NCI-H2081 treated with DMSO at 0.1 percent for 48 hours (cell line): ENCODE results near the gene PC.

Experiments used
- DNase-seq: peaks from one replicate; lab custom pipeline; 2025; lab: John Stamatoyannopoulos, UW

Gene PC

DNA sequence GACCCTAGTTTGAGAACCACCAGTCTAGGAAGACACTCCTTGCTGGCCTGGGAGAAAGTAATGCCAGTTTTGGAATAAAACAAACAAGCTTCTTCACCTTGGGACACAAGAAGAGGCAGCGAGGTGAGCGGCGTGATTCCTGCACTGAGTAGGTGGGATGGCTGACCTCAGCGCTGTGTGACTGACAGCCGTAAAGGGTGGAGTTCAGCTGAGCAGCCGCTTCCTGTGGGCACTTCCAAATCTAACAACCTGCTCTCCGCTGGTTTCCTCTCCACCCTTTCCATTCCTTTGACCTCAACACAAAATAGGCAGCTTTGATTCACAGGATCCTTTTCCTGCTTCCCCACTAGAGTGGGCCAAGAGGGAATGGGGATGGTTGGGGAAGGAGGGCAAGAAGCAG, 45.8 kb downstream of the PC start:
- DNase-seq: no peak

DNA sequence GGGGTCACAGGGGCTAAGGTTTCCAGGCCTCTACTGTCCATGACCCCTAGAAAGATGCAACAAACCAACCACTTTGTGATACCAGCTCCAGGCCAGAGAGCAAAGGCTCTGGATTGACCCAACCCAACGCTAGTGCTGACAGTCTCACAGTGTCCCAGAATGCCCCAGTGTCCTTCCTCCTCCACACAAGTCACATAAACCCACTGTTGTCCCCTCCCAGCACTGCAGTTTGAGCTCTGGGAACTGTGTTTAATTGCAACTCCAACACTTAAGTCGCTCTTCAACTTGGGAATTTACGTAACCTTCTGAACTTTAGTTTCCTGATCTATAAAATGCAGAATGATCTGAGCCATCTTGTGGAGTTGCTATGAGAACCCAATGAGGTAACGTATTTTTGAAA, 47.5 kb downstream of the PC start:
- no peak for DNase-seq

DNA sequence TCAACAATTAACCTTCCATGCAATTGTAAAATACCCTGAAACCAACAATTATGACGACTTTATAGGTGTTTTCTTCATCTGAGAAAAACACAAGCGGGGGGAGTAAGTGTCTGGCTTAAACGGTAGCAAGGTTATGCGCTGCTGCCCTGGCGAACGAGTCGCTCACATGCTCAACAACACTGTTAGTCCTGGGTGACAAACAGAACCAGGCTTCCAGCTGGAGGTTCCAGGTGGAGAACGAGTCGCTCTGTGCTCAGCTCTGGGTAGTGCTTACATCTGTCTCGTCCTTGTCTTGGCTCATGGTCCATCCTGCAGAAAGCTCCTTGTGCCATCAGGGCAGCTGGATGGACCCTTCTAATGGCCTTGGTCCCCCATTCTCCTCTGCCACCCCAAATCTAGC, 48.2 kb downstream of the PC start:
- no peak for DNase-seq

DNA sequence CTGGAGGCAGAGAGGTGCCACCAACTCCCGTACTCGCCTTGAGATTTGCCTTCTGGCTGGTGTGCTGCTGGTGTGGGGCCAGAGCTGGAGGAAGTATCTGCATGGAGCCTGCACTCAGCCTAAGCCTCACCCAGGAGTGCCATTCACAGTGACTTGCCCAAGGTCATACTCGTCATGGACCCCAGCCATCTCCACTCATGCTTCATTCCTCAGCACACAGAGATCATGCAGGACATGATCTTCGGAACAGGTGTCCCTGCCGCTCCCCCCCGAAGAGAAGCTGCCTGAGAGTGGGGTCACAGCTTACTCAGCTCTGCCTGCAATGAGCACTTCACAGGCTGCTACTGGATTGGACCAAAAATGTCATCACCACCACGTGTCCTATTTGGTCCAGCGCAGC, 49.0 kb downstream of the PC start:
- no peak for DNase-seq

DNA sequence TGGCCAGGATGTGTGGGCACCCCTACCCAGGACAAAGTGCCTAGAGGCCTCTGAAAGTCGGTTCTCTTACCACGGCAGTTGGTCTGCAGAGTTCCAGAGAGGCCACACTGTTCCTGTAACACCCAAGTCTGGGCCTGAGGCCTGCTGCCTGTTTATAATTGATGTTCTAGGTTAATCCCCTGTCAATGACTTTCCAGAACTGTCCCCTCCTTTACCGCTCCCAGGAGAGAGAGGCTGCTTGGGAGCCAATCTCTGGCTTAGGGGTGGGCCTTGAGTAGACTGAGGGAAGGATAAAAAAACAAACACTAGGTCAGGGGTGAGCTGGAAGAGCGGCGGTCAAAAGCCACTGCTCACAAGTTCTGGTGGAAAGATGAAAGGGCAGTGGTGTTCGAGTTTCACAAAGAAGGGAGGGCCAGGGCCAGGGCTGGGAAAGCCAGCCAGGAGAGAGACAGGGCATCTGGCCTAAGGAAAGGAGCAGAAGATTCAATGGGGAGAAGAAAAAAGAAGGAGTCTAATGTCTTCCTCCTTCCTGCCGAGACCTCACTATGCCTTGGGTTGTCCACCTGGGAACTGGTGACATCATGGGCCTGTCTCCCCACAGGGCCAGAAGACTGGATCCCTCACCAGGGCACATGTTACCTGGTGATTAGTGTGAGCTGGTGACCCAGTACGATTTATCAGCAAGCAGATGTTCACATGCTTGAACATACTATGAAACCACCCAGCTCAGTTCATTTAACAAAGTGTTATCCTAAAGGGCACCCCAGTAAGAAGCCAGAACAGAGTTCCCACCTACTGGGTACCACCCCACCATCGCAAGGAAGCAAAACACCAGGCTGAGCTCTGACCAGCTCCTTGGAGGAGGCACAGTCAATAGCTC, 50.2 kb downstream of the PC start:
- DNase-seq: no peak

DNA sequence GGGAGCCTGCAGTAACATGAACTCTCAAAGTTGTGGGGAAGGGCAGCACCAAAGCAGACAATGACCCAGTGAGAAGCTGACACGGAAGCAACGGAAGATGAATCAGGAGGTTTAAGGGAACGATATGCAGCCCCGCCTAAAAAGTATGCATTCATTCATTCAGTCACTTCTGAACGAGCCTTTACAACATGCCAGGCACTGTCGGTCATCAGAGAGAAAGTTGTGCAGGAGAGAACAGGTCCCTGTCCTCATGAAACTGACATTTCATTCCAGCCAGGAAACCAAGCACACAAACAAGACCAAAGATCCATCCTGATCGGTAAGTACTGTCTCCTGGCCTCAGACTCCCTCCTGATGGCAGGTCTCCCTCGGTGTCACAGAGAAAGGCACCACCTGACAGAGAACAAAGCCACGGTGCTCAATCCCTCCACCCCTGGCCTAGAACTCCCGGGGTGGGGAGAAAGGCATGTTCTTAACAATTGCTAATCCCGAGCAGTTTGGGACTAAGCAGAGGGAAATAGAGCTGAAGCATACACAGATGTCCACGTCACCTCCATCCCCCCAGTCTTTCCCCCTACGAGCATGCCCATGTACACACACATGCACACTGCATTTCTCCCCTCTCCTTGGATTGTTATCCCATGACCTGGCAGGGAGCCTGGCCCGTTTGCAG, 52.0 kb downstream of the PC start:
- DNase-seq: no peak

DNA sequence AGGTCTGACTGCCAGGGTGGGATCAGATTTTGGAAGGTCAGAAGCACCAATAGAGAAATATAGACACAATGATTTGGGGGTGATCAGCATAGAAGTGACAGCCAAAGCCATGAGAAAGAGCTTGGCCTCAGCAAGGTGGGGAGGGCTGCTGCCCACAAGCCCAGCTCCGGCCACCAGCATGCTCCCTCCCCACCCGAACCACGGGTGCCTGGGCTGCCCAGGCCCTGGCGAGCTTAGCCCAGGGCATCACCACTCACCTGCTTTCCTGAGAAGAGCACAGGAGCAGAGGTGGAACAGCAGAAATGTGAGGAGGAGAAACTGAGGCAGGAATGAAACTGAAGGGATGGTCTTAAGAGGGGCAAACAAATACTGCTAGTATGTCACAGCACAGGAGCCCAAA, 52.6 kb downstream of the PC start:
- DNase-seq: no peak

DNA sequence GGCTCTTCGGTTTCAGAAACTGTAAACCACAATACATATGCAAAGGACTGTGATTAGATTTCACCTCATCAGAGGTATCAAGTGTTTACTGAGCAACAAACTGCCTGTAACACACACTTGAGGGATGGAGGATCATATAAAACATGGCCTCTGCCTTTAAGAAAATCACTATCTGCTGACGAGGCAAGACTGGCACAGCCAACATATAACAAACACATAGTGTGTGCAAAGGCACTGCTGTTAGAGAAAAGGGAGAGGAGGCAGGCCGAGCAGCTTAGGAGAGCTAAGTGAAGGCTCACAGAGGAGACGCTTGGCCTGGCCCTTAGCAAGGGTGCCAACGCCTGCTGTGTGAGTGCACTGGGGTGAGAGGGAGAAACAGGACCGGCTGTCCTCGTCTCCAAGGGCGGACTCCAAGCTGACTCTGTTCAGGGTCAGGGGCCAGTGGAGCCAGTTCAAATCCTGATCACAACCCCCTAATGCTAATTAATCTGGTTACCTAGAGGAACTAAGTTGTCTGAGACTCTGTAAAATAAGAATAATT, 53.1 kb downstream of the PC start:
- DNase-seq: no peak

DNA sequence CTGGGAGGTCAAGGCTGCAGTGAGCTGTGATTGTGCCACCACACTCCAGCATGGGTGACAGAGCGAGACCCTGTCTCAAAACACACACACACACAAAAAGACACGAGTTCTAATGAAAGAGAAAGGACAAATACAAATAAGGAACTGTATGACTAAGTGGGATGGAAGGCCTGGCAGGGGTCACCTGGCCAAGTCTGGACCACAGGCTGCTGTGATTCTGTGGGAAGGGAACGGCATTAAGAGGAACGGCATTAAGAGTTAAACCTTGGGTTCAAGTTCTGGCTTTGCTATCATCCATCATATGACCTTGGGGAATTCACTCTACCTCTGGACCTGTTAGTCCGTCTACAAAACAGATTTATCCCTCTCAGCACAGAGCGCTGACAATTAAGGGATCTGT, 53.6 kb downstream of the PC start:
- no peak for DNase-seq

DNA sequence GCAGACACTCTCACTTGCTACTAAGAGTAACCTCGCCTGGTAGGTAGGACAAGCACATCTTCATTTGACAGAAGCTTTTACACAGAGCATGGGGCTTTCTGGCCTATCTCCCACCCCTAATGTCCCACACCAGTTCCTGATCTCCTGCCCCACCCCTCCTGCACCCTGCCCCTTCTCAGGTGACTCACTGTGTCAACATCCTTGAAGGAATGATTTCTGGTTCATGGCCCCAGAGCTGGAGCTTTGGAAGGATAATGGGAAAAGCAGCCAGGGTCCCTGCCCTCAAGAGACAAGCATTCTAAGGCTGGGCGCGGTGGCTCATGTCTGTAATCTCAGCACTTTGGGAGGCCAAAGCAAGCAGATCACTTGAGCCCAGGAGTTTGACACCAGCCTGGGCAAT, 54.1 kb downstream of the PC start:
- DNase-seq: no peak

DNA sequence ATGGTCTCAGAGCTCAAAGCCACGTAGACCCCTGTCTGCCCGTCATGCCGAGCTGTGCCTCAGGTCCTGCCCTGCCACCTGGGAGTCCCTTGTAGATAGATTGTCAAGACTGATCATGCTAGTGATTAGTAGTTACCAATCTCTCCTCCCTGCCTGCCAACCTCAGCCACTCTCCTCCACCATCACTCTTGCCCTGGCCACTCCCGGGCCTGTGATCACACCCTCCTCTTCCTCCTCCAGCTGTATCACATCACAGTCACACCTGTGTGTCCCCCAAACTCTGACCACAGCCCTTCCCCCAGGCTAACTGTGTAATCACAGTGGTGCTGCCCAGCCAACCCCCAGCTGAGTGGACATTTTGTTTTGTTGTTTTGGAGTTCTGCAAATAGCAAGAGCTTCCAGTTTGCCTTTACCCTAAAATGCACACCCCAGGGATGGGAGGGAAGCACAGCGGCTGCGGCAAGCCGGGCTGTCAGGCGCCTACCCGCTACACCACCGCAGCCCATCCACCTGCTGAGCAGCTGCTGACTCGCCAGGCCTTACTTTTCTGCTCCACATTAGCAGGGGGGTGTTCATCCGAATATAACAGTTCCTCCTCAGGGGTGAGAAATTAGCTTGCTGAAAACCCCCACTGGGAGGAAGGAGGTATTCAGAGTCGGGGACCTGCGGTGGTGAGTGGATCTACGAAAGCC, 55.6 kb downstream of the PC start:
- DNase-seq: no peak

DNA sequence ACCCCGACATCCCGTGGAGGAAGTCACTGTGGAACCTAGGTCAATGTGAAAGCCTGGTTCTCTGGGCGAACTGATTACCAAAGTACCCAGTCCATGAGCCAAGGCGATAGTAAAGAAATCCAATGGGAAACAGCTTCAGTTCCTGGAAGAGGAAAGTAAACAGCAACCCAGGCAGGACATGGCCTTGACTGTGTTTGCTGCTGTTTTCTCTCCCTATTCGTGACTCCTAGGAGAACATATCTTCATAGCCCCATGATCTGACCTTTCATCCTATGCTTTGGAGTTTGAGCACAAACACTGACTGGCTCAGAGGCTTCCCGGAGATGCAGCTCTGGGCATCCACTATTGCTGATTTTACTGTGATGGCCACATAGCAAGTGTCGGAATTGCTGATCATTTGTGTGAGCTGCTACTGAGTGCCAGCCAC, 56.2 kb downstream of the PC start:
- no peak for DNase-seq

DNA sequence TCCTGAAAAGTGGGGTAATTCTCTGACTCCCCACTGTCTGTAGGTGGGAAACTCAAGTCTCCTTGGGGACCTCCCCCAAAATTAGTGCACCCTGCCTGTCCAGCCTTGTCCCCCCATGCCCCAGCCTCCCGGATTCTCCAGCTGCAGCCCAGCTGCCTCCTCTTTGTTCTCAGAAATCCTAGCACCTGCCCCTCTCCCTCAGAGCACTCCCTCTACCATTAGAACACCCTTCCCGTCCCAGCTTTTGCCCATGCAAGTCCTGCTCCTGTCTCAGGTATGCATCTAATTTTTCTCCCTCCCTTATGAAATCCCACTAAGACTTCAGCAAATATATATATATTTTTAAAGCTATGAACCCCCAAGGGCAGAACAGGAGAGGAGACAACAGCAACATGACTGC, 64.0 kb downstream of the PC start:
- no peak for DNase-seq

DNA sequence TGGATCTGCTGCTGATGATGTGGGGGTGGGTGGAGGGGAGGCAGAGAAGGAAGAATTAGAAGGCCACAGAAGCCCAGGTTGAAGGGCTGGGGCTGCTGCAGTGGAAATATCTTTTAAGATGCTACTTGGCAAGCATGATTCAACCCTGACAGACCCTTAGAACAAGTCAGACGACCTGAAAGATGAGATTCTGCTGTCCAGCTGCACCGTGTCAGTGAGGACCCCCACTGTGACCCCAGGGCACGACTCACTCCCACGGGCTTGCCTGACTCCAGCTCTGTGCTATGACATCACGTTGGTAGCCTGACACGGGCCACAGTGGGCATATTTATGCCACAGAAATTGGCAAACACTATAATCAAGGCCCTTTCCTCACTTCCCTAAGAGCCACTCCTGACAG, 65.3 kb downstream of the PC start:
- no peak for DNase-seq

DNA sequence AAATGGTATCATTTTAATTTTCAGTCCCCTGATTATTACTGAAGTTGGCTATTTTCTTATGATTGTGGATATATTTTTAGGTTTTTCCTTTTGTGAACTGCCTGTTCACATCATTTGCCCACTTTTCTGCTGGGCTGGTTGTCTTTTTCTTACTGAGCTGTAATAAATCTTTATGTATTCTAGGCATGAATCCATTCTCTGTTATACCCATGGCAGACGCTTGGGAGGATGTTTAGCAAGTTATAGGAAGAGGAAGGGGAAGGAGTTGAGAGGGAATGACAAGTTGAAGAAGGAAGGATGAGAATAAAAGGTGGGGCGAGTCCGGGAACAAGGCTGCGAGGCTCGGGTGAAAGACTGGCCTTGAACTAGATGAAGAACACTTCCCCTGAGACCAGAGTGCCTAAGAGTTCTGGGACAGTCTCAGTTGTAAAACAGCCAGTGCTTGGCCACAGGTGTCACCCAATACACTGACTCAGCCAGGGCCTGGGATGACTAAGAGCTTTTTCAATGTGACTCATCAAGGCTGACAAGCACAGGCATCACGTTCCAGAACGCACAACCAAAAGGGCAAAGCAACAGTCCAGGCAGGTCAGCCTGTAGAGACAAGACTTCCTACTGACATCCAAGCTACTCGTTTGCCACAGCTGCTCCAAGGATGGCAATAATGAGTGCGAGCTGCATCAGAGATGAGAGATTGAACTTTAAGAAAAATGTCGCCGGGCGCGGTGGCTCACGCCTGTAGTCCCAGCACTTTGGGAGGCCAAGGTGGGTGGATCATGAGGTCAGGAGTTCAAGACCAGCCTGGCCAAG, 66.1 kb downstream of the PC start:
- no peak for DNase-seq

DNA sequence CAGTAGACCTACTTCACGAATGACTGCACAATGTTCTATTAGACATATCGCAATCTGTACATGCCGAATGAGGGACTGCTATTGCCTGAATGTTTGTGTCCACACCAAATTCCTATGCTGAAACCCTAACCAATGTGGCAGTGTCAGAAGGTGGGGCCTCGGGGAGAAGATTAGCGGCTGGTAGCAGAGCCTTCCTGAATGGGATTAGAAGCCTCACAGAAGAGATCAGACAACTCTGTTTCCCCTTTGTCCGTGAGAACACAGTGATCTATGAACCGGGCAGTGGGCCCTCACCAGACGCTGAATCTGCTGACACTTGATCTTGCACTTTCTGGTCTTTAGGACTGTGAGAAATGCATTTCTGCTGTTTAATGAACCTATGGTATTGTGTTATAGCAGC, 68.2 kb downstream of the PC start:
- DNase-seq: no peak

DNA sequence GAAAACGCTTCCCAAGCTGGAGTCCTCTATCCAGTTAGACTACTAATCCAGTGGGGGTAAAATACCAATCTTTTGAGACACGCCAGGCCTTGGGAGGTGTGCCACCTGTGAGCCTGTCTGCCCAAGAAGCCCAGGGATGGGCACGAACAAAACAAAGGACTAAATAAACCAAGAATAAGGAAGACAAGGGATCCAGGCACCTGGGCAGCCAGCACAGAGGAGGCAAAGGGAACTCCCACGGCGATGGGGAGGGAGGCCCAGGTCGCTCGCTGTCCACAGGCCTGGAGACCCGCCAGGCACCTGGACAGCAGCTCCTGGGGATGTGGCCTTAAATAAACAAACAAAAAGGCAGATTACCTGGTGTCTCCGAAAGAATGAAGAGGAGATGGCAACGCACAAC, 69.9 kb downstream of the PC start:
- no peak for DNase-seq

DNA sequence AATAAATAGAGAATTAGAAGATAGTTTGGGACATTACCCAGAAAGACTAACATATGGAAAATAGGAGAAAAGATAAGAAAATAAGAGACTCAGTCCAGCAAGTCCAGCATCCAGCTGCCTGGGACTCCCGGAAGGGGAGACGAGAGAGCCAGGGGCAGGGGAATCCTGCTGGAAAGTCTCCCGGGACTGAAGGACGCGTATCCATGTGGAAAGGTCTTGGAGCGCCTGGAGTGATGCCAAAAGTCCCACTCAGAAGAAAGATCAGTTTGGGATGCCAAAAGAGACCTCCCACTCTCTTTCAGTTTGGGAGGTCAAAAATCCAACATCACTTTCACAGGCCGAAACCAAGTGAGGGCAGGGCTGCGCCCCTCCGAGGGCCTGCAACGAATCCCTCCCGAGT, 70.7 kb downstream of the PC start:
- no peak for DNase-seq

DNA sequence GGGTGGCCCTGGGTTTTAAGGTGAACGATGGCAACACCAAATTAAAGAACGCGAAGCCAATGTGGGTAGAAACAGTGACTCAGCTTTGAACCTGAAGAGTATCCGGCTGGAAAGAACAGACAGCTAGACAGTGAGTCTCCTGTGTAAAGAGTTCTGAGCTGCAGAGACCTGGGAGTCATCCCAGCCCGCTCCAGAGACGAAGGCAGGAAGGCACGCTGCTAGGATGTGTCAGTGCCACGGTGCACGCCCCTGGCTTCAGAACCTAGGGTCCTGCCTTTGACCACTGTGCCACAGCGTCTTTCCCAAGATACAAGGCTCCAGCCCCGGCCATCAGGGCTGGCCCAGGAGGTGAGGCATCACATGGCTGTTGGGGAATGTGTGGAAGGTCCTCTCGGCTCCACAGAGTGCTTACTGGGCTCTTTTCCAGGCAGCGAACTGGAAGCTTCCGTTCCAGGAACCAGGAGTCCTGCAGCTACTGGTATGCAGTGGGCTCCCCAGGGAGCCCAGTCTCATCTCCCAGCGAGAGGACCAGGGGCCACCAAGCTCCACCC, 71.4 kb downstream of the PC start:
- DNase-seq: no peak

DNA sequence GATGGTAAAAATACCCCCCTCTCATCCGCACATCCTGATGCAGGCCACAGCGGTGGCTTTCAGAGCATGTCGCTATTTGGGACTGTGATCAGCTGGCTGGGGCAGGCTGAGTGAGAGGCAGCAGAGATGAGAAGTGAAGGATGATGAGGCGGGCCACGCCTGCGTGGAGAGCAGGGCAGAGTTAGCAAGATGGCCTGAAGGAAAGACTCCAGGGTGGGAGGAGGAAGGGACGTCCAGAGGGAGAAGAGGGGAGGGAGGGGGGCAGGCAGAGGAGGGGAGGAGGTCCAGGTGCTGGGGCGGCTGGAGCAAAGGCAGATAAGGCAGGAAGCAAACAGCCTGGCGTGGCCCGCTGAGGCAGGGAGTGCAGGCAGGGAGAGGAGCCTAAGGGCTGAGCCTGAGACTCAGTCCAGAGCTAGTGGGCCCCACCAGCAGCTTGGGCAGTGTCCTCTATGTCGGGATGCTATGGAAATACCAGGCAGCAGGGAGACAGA, 72.2 kb downstream of the PC start:
- no peak for DNase-seq

DNA sequence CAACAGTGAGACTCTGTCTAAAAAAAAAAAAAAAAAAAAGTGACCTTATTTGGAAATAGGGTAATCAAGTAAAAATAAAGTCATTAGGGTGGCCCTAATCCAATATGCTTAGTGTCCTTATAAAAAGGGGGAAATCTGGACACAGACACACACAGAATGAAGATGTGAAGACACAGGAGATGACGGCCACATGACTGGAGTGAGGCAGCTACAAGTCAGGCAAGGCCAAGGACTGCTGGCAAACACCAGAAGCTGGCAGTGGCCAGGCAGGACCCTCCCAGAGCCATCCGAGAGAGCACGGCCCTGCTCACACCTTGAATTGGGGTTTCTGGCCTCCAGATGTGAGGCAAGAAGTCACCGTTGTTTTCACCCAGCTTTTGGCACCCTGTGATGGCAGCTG, 72.7 kb downstream of the PC start:
- DNase-seq: no peak

DNA sequence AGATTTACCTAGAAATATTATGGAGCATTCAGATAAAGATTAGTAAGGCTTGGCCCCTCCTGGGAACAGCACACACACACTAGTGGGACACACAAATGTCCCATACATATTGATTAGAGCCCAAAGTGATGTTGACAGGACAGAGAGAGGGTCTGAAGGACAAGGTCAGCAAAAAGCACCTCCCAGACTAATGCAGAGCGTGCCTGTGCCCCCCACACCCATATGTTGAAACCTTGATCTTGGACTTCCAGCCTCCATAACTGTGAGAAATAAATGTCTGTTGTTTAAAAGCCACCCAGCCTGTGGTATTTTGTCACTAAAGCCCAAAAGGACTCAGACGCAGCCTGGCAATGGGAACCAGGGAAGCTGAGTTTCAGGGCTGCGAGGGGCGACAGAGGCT, 73.7 kb downstream of the PC start:
- no peak for DNase-seq
